DND-41 (cell line): Measurements from ENCODE around the gene AKT3.
A peak's percentile ranks its signal among the peaks of the same experiment; 100 is the strongest.

Experiments
- ATAC-seq: fragments of 200-7000 bp; cut with Tn5 transposase; 3 replicates; pipeline ENCODE4 v1.9.1; 2021; ENCODE audit warnings: low read depth; ENCODE audit not compliant: insufficient read depth
- DNase-seq: peaks from one replicate; pipeline ENCODE4 v3.0.0-alpha.2; 2020
- H2AFZ ChIP-seq: 2 replicates; pipeline ENCODE4 v1.6.0; 2012; ENCODE audit warnings: low read depth, low read length
- H3K27ac ChIP-seq: 2 replicates; pipeline ENCODE4 v1.5.1; 2012; ENCODE audit warnings: low read length, inconsistent platforms
- H3K27me3 ChIP-seq: fragments of 200-600 bp; sonication (generic); 2 replicates; pipeline ENCODE4 v1.6.0; 2012; ENCODE audit warnings: low read length, mild to moderate bottlenecking, inconsistent platforms; ENCODE audit not compliant: insufficient read depth, poor library complexity
- H3K36me3 ChIP-seq: 2 replicates; pipeline ENCODE4 v1.5.1; 2012; ENCODE audit warnings: low read length, inconsistent platforms; ENCODE audit not compliant: insufficient read depth
- H3K4me1 ChIP-seq: 2 replicates; pipeline ENCODE4 v1.5.1; 2012; ENCODE audit warnings: mild to moderate bottlenecking, low read length; ENCODE audit not compliant: insufficient read depth
- H3K4me2 ChIP-seq: 2 replicates; pipeline ENCODE4 v1.6.0; 2012; ENCODE audit warnings: mild to moderate bottlenecking, moderate library complexity, low read length, inconsistent platforms; ENCODE audit not compliant: insufficient read depth
- H3K4me3 ChIP-seq, 2 experiments: fragments of 200-600 bp in 1 of 2; shearing (Covaris generic) in 1 of 2; 2 replicates each; pipeline ENCODE4 v1.5.1; 2012 to 2016; ENCODE audit warnings: inconsistent platforms in 2 of 2, low read length in 2 of 2, mild to moderate bottlenecking in 2 of 2, low read depth in 1 of 2, moderate library complexity in 1 of 2
- H3K79me2 ChIP-seq: 2 replicates; pipeline ENCODE4 v1.6.0; 2012; ENCODE audit warnings: low read length, inconsistent platforms; ENCODE audit not compliant: insufficient read depth
- H3K9ac ChIP-seq: 2 replicates; pipeline ENCODE4 v1.6.0; 2012; ENCODE audit warnings: low read depth, mild to moderate bottlenecking, inconsistent platforms, low read length, moderate library complexity
- H3K9me3 ChIP-seq: 2 replicates; pipeline ENCODE4 v1.5.1; 2012; ENCODE audit warnings: low read length, moderate library complexity, mild to moderate bottlenecking, inconsistent platforms; ENCODE audit not compliant: insufficient read depth, severe bottlenecking
- H4K20me1 ChIP-seq: 2 replicates; pipeline ENCODE4 v1.6.0; 2012; ENCODE audit warnings: low read length; ENCODE audit not compliant: insufficient read depth
- EZH2 ChIP-seq: IDR thresholded peaks from 3 replicates; pipeline ENCODE4 v1.6.1; 2012; ENCODE audit warnings: borderline replicate concordance, low read depth, mild to moderate bottlenecking, moderate library complexity, low read length, inconsistent platforms; ENCODE audit not compliant: severe bottlenecking
- TF ChIP-seq, protein P1 (sequence below): IDR thresholded peaks from 2 replicates; pipeline ENCODE4 v1.5.1; 2012; ENCODE audit warnings: borderline replicate concordance, low read length, moderate library complexity, mild to moderate bottlenecking; ENCODE audit not compliant: poor library complexity, severe bottlenecking; ENCODE audit errors: extremely low read depth

The AKT3 gene

DNA sequence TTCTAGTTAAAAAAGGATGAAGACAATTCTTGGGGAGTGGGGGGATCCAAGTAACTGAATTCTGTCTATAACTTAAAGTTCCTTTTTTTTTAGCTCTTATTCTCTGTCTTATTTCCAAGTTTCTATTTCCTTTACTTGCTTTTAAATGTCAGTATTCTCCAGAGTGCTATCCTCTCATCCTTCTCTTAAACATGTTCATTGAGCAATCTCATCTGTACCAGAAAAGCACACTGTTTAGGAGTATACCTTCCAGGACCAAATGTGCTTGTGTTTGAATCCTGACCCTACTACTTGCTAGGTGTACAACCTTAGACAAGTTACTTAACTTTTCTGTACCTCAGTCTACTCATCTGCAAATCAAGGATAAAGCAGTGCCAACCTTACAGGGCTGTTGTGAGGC lies 50.1 kb downstream of the AKT3 start:
- no peak for TF ChIP-seq EZH2
- TF ChIP-seq, protein P1, sequence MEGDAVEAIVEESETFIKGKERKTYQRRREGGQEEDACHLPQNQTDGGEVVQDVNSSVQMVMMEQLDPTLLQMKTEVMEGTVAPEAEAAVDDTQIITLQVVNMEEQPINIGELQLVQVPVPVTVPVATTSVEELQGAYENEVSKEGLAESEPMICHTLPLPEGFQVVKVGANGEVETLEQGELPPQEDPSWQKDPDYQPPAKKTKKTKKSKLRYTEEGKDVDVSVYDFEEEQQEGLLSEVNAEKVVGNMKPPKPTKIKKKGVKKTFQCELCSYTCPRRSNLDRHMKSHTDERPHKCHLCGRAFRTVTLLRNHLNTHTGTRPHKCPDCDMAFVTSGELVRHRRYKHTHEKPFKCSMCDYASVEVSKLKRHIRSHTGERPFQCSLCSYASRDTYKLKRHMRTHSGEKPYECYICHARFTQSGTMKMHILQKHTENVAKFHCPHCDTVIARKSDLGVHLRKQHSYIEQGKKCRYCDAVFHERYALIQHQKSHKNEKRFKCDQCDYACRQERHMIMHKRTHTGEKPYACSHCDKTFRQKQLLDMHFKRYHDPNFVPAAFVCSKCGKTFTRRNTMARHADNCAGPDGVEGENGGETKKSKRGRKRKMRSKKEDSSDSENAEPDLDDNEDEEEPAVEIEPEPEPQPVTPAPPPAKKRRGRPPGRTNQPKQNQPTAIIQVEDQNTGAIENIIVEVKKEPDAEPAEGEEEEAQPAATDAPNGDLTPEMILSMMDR, result no peak
- H3K36me3 ChIP-seq, result no peaks in the 10 kb centered on the region
- ATAC-seq (no peak), DNase-seq (no peak)
- peaks cover 3% of the 10 kb centered on the region; the same call in 1 of the 2 replicates for H3K4me1 ChIP-seq
- H3K9me3 ChIP-seq, result no peaks in the 10 kb centered on the region
- no peaks in the 10 kb centered on the region for H3K27me3 ChIP-seq
- peaks cover 18% of the 10 kb centered on the region for H3K79me2 ChIP-seq
- H3K4me2 ChIP-seq, result no peak overlapping the region
- no peak overlapping the region for H3K9ac ChIP-seq
- no peak overlapping the region for H3K27ac ChIP-seq
- no peak overlapping the region for H2AFZ ChIP-seq
- no peak overlapping the region for H3K4me3 ChIP-seq
- peaks cover 2% of the 10 kb centered on the region; the same call in 1 of the 2 replicates for H4K20me1 ChIP-seq

DNA sequence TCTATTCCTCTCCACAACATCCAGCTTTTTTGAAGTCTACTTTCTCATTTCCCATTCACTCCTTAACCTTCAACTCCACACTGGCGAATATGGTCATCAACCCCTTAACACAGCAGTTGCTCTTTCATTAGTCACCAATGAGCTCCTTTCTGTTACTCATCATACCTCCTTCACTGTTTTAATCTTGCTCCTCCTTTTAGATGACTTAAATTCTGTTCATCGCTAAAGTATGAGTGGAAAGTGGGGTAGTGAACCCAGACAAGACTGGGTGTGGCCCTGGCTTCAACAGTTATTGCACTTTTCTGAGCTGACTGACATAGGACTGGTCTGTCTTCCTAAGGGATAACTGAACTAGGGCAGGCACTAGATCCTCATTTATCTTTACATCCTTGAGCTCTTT lies 51.3 kb downstream of the AKT3 start:
- H3K4me3 ChIP-seq, result no peak overlapping the region
- peaks cover 3% of the 10 kb centered on the region; the same call in 1 of the 2 replicates for H3K4me1 ChIP-seq
- no peaks in the 10 kb centered on the region for H3K36me3 ChIP-seq
- DNase-seq (no peak), ATAC-seq (no peak)
- H3K9ac ChIP-seq, result no peak overlapping the region
- no peak overlapping the region for H3K4me2 ChIP-seq
- peaks cover 2% of the 10 kb centered on the region; the same call in 1 of the 2 replicates for H4K20me1 ChIP-seq
- peaks cover 19% of the 10 kb centered on the region for H3K79me2 ChIP-seq
- H3K27ac ChIP-seq, result no peak overlapping the region
- H3K27me3 ChIP-seq, result no peaks in the 10 kb centered on the region
- H2AFZ ChIP-seq, result no peak overlapping the region
- no peaks in the 10 kb centered on the region for H3K9me3 ChIP-seq
- TF ChIP-seq, protein P1, result no peak
- TF ChIP-seq EZH2, result no peak

DNA sequence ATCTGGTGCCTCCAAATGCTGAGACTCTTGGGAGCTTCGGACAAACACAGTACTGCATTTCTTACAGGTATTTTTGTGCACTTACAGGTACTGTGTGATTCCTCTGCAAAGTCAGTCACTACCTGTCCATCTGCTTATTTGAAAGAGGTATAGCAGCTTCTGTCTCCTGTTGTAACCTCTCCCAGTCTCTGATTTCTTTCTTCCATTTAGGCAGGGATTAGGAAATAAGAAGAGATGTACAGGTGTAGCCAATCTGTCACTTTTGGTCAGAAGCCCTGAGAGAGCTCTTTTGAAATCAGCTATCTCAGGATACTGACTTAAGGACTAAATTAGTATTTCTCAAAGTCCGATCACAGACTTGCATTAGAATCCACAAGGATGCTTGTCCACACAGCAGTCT lies 54.0 kb downstream of the AKT3 start:
- no peak overlapping the region for H3K9ac ChIP-seq
- TF ChIP-seq, protein P1, result no peak
- no peak for TF ChIP-seq EZH2
- H2AFZ ChIP-seq, result no peak overlapping the region
- ATAC-seq (no peak), DNase-seq (no peak)
- H3K4me1 ChIP-seq, result no peaks in the 10 kb centered on the region
- no peaks in the 10 kb centered on the region for H3K36me3 ChIP-seq
- peaks cover 8% of the 10 kb centered on the region; the same call in 1 of the 2 replicates for H4K20me1 ChIP-seq
- no peak overlapping the region for H3K4me2 ChIP-seq
- H3K27ac ChIP-seq, result no peak overlapping the region
- no peaks in the 10 kb centered on the region for H3K27me3 ChIP-seq
- H3K9me3 ChIP-seq, result no peaks in the 10 kb centered on the region
- H3K79me2 ChIP-seq, result peaks cover 15% of the 10 kb centered on the region; the same call in 1 of the 2 replicates
- no peak overlapping the region for H3K4me3 ChIP-seq

DNA sequence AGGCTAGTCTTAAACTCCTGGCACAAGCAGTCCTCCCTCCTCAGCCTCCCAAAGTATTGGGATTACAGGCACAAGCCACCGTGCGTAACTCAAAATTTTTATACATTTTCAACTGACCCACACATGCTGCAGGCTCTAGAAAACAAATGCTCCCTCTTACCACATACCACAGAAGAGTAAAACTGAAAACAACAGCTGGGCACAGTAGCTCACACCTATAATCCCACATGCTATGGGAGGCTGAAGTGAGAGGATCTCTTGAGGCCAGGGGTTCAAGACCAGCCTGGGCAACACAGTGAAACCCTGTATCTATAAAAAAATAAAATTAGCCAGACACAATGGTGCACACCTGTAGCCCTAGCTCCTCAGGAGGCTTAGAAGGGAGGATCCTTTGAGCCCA lies 56.7 kb downstream of the AKT3 start:
- DNase-seq (no peak), ATAC-seq (0 out of 3 replicates have a peak, but pooled peaks have one; percentile 14)
- H3K4me1 ChIP-seq, result no peaks in the 10 kb centered on the region
- H3K4me2 ChIP-seq, result no peak overlapping the region
- H3K27me3 ChIP-seq, result no peaks in the 10 kb centered on the region
- no peaks in the 10 kb centered on the region for H3K36me3 ChIP-seq
- H3K27ac ChIP-seq, result no peak overlapping the region
- no peak for TF ChIP-seq EZH2
- TF ChIP-seq, protein P1, result no peak
- H4K20me1 ChIP-seq, result peaks cover 6% of the 10 kb centered on the region; the same call in 1 of the 2 replicates
- peaks cover 8% of the 10 kb centered on the region; the same call in 1 of the 2 replicates for H3K79me2 ChIP-seq
- H3K9me3 ChIP-seq, result no peaks in the 10 kb centered on the region
- no peak overlapping the region for H3K9ac ChIP-seq
- no peak overlapping the region for H3K4me3 ChIP-seq
- no peak overlapping the region for H2AFZ ChIP-seq
